TTC549 (cell line): ENCODE results near the gene FNDC3A.
"Not testable (repeated sequence)": the region's sequence is repeated elsewhere in the genome, so short reads cannot be mapped to it uniquely, and the experiment has no call there.

Experiments used
- FAIRE-seq: peaks from 2 replicates; lab custom pipeline; 2012; peaks lifted over from hg19 to GRCh38; lab: Jason Lieb, UNC

FNDC3A gene

DNA sequence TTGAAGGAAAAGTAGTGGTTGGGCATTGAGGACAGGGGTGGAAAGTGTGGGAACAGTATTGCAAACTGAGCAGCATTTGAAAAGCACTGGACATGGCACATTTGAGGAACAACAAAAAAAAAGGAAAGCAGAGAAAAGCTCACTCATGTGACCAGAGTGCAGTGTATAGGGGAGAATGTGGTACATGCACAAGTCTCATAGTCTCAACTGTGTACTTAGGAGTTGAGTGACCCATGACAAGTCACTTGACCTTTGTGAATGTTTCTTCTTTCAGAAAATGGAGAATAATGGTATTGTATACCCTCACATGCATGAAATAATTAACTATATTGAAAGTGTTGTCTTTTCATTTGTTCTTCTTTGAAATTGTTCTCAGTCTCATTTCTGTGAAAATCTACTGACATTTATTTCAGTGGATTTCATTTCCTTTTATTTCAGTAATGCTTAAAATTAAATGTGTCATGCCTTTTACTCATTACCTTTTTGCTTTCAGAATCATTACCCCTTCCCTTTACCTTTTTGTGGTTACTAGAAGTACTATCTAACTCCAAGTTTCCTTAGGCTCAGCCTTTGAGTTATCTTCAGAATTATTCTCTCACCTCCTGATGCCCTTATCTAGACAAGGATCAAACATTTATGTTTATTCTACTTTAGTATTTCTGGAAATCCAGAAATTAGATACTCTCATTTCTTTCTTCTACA lies 165.3 kb downstream of the FNDC3A start:
- FAIRE-seq = no peak

- FAIRE-seq = no peak
Measured at GRCh38 chr13:49146950-49147355, 171.2 kb downstream of the FNDC3A start.

DNA sequence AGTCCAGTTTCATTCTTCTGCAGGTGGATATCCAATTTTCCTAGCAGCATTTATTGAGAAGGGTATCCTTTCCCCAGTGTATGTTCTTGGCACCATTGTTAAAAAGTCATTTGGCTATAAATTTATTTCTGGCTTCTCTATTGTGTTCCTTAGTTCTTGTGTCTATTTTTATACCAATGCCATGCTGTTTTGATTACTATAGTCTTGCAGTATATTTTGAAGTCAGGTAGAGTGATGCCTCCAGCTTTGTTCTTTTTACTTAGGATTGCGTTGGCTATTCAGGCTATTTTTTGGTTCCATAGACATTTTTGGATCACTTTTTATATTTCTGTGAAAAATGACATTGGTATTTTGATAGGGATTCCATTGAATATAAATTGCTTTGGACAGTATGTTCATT lies 172.7 kb downstream of the FNDC3A start:
- FAIRE-seq = no peak

DNA sequence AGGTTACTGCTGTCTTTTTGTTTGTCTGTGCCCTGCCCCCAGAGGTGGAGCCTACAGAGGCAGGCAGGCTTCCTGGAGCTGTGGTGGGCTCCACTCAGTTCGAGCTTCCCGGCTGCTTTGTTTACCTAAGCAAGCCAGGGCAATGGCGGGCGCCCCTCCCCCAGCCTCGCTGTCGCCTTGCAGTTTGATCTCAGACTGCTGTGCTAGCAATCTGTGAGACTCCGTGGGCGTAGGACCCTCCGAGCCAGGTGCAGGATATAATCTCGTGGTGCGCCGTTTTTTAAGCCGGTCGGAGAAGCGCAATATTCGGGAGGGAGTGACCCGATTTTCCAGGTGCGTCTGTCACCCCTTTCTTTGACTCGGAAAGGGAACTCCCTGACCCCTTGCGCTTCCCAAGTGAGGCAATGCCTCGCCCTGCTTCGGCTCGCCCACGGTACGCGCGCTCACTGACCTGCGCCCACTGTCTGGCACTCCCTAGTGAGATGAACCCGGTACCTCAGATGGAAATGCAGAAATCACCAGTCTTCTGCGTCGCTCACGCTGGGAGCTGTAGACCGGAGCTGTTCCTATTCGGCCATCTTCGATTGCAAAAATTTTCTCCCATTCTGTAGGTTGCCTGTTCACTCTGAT lies 182.4 kb downstream of the FNDC3A start:
- not testable (repeated sequence) for FAIRE-seq

DNA sequence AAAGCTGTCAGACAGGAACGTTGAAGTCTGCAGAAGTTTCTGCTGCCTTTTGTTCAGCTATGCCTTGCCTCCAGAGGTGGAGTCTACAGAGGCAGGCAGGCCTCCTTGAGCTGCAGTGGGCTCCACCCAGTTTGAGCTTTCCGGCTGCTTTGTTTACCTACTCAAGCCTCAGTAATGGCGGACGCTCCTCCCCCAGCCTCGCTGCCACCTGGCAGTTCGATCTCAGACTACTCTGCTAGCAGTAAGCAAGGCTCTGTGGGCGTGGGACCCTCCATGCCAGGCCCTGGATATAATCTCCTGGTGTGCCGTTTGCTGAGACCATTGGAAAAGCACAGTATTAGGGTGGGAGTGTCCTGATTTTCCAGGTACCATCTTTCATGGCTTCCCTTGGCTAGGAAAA lies 187.4 kb downstream of the FNDC3A start:
- not testable (repeated sequence) for FAIRE-seq

DNA sequence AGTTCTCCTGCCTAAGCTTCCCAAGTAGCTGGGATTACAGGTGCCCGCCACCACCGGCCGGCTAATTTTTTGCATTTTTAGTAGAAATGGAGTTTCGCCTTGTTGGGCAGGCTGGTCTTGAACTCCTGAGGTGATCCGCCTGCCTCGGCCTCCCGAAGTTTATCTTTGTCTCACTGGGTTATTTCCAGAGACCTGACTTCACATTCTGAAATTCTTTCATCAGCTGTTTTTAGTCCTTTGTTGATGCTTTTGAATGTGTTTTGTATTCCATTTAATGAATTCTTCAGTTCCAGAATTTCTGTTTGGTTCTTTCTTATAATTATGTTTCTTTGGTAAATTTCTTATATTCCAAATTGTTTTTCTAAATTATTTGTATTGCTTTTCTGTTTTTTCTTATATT lies 189.0 kb downstream of the FNDC3A start:
- FAIRE-seq = no peak

- FAIRE-seq = no peak
Measured at GRCh38 chr13:49165798-49166752, 190.4 kb downstream of the FNDC3A start.

DNA sequence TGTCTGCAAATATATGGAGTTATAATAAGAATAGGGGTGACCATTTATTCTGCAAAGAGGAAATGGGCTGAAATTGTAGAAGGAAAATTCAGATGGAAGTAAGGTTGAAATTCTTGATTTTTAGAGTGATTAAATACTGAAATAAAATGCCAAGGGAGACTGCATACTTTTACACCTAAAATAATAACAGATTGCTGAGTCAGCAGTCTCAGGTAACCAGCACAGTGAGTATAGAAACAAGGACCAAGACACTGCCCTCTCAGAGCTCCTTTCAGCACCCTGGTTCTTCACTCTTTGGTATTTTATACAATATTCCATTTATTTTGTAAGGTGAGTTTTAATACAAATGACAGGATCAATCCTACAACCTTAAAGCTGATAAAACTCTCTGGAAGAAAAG lies 195.6 kb downstream of the FNDC3A start:
- FAIRE-seq = no peak

DNA sequence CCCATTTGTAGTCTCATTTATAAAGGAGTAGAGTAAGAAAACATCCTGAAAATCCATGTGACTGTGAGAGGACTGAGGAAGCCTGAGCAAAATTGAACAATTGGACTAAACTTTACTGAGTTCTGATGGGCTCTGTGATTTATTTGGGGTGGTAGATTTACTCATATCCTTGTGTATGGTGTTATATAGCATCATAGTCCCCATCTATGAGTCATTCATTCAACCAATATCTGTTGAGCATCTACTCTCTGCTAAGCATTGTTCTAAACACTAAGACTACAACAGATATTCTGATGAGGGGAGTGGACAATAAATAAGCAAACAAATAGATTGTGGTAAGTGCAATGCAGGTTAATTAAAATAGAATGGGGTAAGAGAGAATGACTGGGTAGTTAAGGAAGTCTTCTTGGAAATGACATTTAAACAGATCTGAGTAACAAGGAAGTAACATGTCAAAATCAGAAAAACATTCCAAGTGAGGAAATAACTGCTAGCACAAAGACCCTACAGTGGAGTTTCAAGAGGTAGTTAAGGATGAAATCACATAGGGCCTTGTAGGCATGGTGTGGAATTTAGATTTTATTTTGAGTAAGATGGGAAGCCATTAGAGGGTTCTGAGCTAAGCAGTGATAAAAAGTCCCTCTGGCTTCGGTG lies 208.1 kb downstream of the FNDC3A start:
- FAIRE-seq = no peak

DNA sequence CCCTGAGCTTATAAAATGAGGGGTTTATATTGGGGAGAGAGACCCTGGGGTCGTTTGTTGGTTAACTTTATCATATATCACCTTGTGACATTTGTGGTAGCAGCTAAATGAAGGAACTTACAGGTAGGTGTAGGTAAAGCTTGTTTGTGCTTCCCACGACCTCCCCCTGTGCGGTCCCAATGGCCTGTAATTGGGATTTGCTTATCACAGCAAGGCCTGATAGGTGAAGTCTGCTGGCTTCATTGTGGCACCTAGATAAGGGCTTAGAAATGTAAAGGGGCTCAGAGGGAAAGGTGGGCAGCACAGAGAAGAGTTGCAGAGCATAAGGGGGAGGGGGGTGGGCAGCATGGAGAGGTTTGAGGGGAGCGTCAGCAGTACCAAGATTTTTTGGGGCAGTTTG lies 208.9 kb downstream of the FNDC3A start:
- FAIRE-seq = no peak

- FAIRE-seq = no peak
Measured at GRCh38 chr13:49185264-49185663, 209.6 kb downstream of the FNDC3A start.

- no peak for FAIRE-seq
Measured at GRCh38 chr13:49190901-49191300, 215.2 kb downstream of the FNDC3A start.

DNA sequence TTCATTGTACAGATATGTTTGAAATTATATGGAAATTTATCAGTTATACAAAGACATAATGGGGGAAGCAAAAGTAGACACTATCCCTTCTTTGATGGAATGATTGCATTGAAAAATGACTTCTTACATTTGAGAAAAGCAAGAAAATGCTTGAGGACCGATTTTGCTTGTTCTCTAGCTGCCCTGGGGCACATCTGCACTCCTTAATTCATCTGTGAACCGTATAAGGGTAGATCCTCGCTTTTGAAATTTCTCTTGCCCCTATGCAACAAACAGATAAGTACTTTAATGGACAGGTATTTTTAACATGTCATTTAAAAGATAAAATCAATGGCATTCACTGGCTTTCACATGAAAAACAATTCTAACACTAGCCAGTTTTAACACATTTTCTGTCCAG lies 230.9 kb downstream of the FNDC3A start:
- FAIRE-seq = no peak

DNA sequence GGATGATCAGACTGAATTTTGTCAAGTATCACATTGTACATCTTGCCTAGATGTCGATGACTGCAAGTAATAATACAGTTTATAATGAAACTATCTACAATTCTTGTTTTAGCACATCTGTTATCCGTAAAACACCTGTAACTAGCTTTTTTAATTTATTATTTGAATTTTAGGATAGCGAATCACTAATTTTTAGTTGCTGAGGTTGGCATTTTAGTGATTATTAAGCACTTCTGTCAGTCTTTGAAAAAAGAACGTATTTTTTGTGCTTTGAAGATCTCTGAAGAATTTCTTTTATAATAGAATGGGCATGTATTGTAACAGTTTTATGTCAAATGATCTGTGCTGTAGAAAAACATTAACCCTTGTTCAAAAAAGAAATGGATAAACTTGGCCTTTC lies 232.9 kb downstream of the FNDC3A start:
- FAIRE-seq = no peak

DNA sequence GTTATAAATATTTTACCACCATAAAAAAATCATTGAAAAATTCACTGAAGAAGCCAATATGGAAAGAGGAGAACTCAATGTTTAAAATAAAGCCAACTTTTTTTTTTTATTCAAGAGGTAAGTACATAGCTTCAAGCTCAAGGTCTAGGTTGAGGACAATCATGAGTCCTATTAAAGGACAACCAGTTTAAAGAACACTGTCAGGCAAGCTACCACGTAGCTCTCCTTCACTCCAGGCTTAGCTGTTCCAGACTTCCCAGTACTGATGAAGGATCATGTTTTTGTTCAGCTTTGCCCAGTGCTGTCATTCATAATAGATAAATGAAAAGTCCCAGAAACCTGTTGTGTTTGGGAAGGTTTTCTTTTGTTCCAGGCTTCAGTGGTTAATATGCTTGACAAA lies 234.4 kb downstream of the FNDC3A start:
- no peak for FAIRE-seq

DNA sequence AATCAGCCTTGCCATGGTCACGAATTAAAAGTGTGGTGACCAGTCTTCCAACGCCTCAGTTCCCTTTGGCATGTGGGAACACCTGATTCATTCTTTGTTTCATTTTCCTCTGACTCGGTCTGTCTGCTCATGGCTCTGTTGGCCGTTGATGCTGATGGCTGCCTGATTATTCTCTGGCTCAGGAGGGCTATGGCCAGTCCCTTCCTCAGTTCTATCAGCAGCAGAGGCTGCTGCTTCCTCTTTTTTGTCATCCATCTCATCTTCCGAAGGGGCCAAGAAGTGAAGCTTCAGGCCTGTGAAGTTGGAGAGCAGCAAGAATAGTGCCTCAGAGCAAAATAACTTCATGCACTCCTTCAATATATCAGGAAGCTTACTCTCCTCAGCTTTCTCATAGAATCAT lies 235.0 kb downstream of the FNDC3A start:
- FAIRE-seq = no peak

DNA sequence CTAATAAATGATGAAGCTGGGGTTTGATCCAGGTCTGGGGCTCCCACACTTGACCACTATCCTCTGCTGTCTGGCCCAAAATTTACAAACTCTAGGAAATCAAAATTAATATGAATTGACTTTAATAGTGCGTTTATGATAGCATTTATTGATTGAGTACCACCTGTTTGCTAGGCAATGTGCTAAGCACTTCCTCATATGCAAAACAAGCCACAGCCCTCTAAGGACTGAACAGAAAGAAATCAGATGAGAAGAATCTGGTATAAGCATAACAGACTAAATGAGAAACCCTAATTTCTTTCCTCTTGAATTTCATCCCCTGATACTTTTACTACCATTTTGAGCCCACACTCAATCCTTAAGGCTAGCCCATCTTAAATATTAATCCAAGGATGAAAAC lies 237.8 kb downstream of the FNDC3A start:
- no peak for FAIRE-seq

- FAIRE-seq = no peak
Measured at GRCh38 chr13:49213997-49214916, 238.5 kb downstream of the FNDC3A start.

DNA sequence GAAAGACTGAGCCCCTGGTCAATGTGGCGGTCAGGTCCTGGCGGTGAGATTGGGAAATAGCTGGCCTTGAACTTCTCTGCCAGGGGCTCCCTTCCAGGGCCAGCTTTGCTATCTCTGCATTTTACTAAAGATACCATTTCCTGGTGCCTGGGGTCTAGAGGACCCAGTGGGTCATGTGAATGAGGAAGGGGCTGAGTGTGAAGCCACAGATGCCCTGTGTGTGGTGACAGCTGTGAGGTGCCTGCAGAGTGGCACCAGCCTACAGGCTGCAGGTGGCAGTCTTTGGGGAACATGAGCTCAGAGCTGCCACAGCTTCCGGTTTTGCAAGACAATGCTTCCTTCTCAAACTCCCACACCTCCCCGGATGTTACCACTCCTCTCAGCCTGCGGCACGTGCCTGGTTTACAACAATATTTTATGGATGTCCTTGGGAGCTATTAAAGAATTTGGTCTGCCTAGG lies 239.2 kb downstream of the FNDC3A start:
- no peak for FAIRE-seq

DNA sequence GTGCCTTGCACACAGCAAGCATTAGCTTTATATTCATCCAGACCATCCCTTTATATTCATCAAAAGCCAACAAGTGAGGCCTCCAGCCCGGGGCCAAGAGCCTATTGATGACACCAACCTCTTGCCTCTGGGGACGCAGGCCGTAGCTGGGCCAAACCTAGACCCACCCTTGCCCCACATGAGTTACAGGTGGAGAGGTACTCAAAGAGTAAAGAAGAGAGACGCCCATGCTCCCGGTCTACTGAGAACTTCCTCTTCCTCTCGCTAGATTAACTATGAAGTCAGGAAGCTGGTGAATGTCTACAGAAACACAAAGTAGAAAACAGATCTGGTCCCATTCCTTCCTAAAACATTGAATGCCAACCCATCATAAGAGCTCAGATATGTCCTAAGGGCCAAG lies 240.6 kb downstream of the FNDC3A start:
- FAIRE-seq = no peak

- FAIRE-seq = no peak
Measured at GRCh38 chr13:49217962-49218492, 242.3 kb downstream of the FNDC3A start.
